Loucy (cell line): ENCODE measurements around the gene CHCHD5.

ENCODE experiments used
- CTCF ChIP-seq: fragments of 200-600 bp; sonication (generic); conservative IDR thresholded peaks from 2 replicates; pipeline ENCODE4 v1.5.1; 2014; ENCODE audit warnings: mild to moderate bottlenecking, antibody characterized with exemption, low read length
- EZH2phosphoT487 ChIP-seq: fragments of 200-600 bp; IDR thresholded peaks from 2 replicates; pipeline ENCODE4 v1.6.1; 2018; ENCODE audit warnings: antibody characterized with exemption, mild to moderate bottlenecking, moderate library complexity, borderline replicate concordance

- TF ChIP-seq EZH2phosphoT487 (no peak), CTCF (no peak)
These were observed 37.5 kb downstream of the CHCHD5 start for GRCh38 chr2:112621790-112622527.
